ENCODE data around the gene UROC1.

The UROC1 gene

GRCh38 chr3:126491221-126492013 lies 26.2 kb downstream of the UROC1 start:
- Histone ChIP-seq H3K4me3 (replicated peaks; ENCODE audit: insufficient read depth, low read length) (no peak overlapping the region), H3K27me3 (ENCODE audit: insufficient read depth, poor library complexity, severe bottlenecking) (no peaks in the 10 kb centered on the region), H3K27ac (replicated peaks) (no peak overlapping the region)
- TF ChIP-seq POLR2AphosphoS5 (IDR thresholded peaks at IDR 0.05; ENCODE audit: low read depth) (no peak), REST (IDR thresholded peaks at IDR 0.05; ENCODE audit: insufficient replicate concordance, low read depth) (no peak), SPI1 (IDR thresholded peaks at IDR 0.05; ENCODE audit: borderline replicate concordance, low read depth) (peak; percentile 79)
- peak in 1 of 2 experiments; percentile 45 for DNase-seq (ENCODE audit: low read depth in 1 of 2, low spot score in 1 of 2)

- DNase-seq (ENCODE audit: low read depth in 1 of 2, low spot score in 1 of 2) = no peak
- Histone ChIP-seq H3K27ac (replicated peaks) (no peak overlapping the region), H3K27me3 (ENCODE audit: insufficient read depth, poor library complexity, severe bottlenecking) (no peaks in the 10 kb centered on the region), H3K4me3 (replicated peaks; ENCODE audit: insufficient read depth, low read length) (no peak overlapping the region)
- TF ChIP-seq SPI1 (IDR thresholded peaks at IDR 0.05; ENCODE audit: borderline replicate concordance, low read depth) (no peak), POLR2AphosphoS5 (IDR thresholded peaks at IDR 0.05; ENCODE audit: low read depth) (no peak), GABPA (IDR thresholded peaks at IDR 0.05; ENCODE audit: low read depth) (no peak), REST (IDR thresholded peaks at IDR 0.05; ENCODE audit: insufficient replicate concordance, low read depth) (no peak), CTCF (IDR thresholded peaks at IDR 0.05; ENCODE audit: insufficient read depth, low read length) (no peak)
These were observed 27.0 kb downstream of the UROC1 start for GRCh38 chr3:126490619-126491018.

GRCh38 chr3:126488886-126489569 lies 28.5 kb downstream of the UROC1 start:
- no peak for TF ChIP-seq GABPA (IDR thresholded peaks at IDR 0.05; ENCODE audit: low read depth)
- no peak for TF ChIP-seq POLR2AphosphoS5 (IDR thresholded peaks at IDR 0.05; ENCODE audit: low read depth)
- TF ChIP-seq CTCF (IDR thresholded peaks at IDR 0.05; ENCODE audit: insufficient read depth, low read length) = no peak
- no peak for TF ChIP-seq SPI1 (IDR thresholded peaks at IDR 0.05; ENCODE audit: borderline replicate concordance, low read depth)
- no peak for TF ChIP-seq REST (IDR thresholded peaks at IDR 0.05; ENCODE audit: insufficient replicate concordance, low read depth)
- H3K4me3 ChIP-seq (replicated peaks; ENCODE audit: insufficient read depth, low read length) = no peak overlapping the region
- no peaks in the 10 kb centered on the region for H3K27me3 ChIP-seq (ENCODE audit: insufficient read depth, poor library complexity, severe bottlenecking)
- DNase-seq (ENCODE audit: low read depth in 1 of 2, low spot score in 1 of 2) = no peak
- no peak overlapping the region for H3K27ac ChIP-seq (replicated peaks)

All from HL-60 (cell line).